ENCODE data around the gene BTLA.

DNA sequence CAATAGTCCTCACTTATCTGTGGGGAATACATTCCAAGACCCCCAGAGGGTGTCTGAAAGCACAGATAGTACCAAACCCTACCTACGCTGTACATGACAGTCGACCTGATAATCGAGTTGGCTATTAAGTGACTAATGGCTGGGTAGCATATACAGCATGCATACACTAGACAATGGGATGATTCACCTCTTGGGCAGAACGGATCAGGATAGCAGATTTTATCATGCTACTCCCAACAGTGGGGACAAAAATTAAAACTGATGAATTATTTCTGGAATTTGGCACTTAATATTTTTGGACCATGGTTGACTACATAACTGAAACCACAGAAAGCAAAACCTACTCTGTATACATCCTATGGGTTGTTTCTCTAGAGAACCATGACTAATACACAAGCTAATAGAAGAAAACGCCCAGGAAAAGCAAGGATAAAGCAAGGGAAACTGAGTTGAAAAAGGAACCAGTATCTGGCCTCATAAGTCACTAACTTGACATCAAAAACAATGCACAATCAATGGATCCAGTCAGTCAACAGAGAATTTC is 47.0 kb upstream of the BTLA start:
- TF ChIP-seq, protein P1, sequence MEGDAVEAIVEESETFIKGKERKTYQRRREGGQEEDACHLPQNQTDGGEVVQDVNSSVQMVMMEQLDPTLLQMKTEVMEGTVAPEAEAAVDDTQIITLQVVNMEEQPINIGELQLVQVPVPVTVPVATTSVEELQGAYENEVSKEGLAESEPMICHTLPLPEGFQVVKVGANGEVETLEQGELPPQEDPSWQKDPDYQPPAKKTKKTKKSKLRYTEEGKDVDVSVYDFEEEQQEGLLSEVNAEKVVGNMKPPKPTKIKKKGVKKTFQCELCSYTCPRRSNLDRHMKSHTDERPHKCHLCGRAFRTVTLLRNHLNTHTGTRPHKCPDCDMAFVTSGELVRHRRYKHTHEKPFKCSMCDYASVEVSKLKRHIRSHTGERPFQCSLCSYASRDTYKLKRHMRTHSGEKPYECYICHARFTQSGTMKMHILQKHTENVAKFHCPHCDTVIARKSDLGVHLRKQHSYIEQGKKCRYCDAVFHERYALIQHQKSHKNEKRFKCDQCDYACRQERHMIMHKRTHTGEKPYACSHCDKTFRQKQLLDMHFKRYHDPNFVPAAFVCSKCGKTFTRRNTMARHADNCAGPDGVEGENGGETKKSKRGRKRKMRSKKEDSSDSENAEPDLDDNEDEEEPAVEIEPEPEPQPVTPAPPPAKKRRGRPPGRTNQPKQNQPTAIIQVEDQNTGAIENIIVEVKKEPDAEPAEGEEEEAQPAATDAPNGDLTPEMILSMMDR (IDR thresholded peaks at IDR 0.05), result no peak
- TF ChIP-seq POLR2AphosphoS5 (IDR thresholded peaks at IDR 0.05) (no peak), POLR2A (IDR thresholded peaks at IDR 0.05) (no peak), EP300 (IDR thresholded peaks at IDR 0.05) (no peak)
